Calu3 (cell line): ENCODE measurements around the gene U2AF1L4. TPM values are rescaled to one million over a fixed set of nuclear protein-coding genes. Genes with fewer than 3 reads are reported as not detected.
A peak's percentile ranks its signal among the peaks of the same experiment; 100 is the strongest.

Experiments
- BruUV-seq: library from RNA; stranded (reverse); fragments of 400-500 nt; replicated peaks from 2 replicates; lab custom pipeline; 2021; lab: Mats Ljungman, UMichigan
- CTCF ChIA-PET: fragments of 300-600 bp; sonication (Branson Sonifier 250); formaldehyde crosslinking; loops from one replicate; lab custom pipeline; 2022; ENCODE audit warnings: antibody characterized with exemption; lab: Charles Lee
- DNase-seq: peaks from one replicate; pipeline ENCODE4 v3.0.0; 2022
- H3K27ac Mint-ChIP-seq: one replicate; pipeline ENCODE4 v1.8.0; 2022; ENCODE audit warnings: mixed read lengths; ENCODE audit not compliant: unreplicated experiment
- H3K27me3 Mint-ChIP-seq: one replicate; pipeline ENCODE4 v1.8.0; 2022; ENCODE audit warnings: mixed read lengths; ENCODE audit not compliant: unreplicated experiment
- H3K36me3 Mint-ChIP-seq: one replicate; pipeline ENCODE4 v1.8.0; 2022; ENCODE audit warnings: mild to moderate bottlenecking, moderate library complexity, mixed read lengths; ENCODE audit not compliant: insufficient read depth, unreplicated experiment
- H3K4me1 Mint-ChIP-seq: one replicate; pipeline ENCODE4 v1.8.0; 2022; ENCODE audit warnings: mild to moderate bottlenecking, low read depth, mixed read lengths; ENCODE audit not compliant: unreplicated experiment
- H3K4me3 Mint-ChIP-seq: one replicate; pipeline ENCODE4 v1.8.0; 2022; ENCODE audit warnings: mild to moderate bottlenecking, low read depth, moderate library complexity, mixed read lengths; ENCODE audit not compliant: unreplicated experiment
- H3K9me3 Mint-ChIP-seq: one replicate; pipeline ENCODE4 v1.8.0; 2022; ENCODE audit warnings: low read depth, mixed read lengths; ENCODE audit not compliant: unreplicated experiment
- CTCF ChIP-seq: fragments of 200-600 bp; IDR thresholded peaks from one replicate; pipeline ENCODE4 v1.8.0; 2022; ENCODE audit warnings: antibody characterized with exemption; ENCODE audit not compliant: unreplicated experiment
- intact Hi-C: fragments of 100-400 bp; cut with micrococcal nuclease; formaldehyde crosslinking; loops from one replicate; pipeline ENCODE4 v1.10.0; 2022; ENCODE audit not compliant: unreplicated experiment
- total RNA-seq: library from RNA; stranded (reverse); gene quantifications from 2 replicates; pipeline ENCODE4 v1.2.3, GENCODE V29; 2022

Gene U2AF1L4
- total RNA-seq, 1 experiment from 2014 or later = 16.2 TPM

GRCh38 chr19:35756377-35757230 is 11.4 kb upstream of the U2AF1L4 start, which contains the start of gene HSPB6:
TSS of gene HSPB6 (minus strand) at chr19:35757029. CDS start at chr19:35757008, 21 bp downstream.
- no peak for TF ChIP-seq CTCF
- peak within 1 kb of the TSS; percentile 100 for H3K27ac Mint-ChIP-seq
- intact Hi-C loops = no loop called here
- peak within 1 kb of the TSS; percentile 99 for H3K4me3 Mint-ChIP-seq
- BruUV-seq = no TSS peak
- H3K9me3 Mint-ChIP-seq = no peaks in the 10 kb centered on the region
- CTCF ChIA-PET = no interaction called here
- H3K36me3 Mint-ChIP-seq = peaks cover 65% of the 10 kb centered on the region
- peaks cover 11% of the 10 kb centered on the region for H3K4me1 Mint-ChIP-seq
- H3K27me3 Mint-ChIP-seq = no peaks in the 10 kb centered on the region
- no peak for DNase-seq

GRCh38 chr19:35755550-35756376 is 10.5 kb upstream of the U2AF1L4 start:
- DNase-seq = no peak
- Mint-ChIP-seq H3K4me3 (no peak overlapping the region), H3K9me3 (no peaks in the 10 kb centered on the region), H3K27ac (peak overlapping the region; percentile 5), H3K36me3 (peaks cover 61% of the 10 kb centered on the region), H3K27me3 (no peaks in the 10 kb centered on the region), H3K4me1 (peaks cover 11% of the 10 kb centered on the region)
- CTCF ChIA-PET = no interaction called here
- no peak for TF ChIP-seq CTCF
- no TSS peak for BruUV-seq
- intact Hi-C loops = no loop called here

GRCh38 chr19:35755131-35755549 is 9.9 kb upstream of the U2AF1L4 start:
- H3K27ac Mint-ChIP-seq = no peak overlapping the region
- DNase-seq = no peak
- peaks cover 13% of the 10 kb centered on the region for H3K4me1 Mint-ChIP-seq
- no TSS peak for BruUV-seq
- H3K27me3 Mint-ChIP-seq = no peaks in the 10 kb centered on the region
- H3K9me3 Mint-ChIP-seq = no peaks in the 10 kb centered on the region
- no peak for TF ChIP-seq CTCF
- H3K36me3 Mint-ChIP-seq = peaks cover 60% of the 10 kb centered on the region
- no peak overlapping the region for H3K4me3 Mint-ChIP-seq
- CTCF ChIA-PET = no interaction called here
- intact Hi-C loops = no loop called here

- no TSS peak for BruUV-seq
- Mint-ChIP-seq H3K4me3 (no peak overlapping the region), H3K36me3 (peaks cover 60% of the 10 kb centered on the region), H3K27me3 (no peaks in the 10 kb centered on the region), H3K27ac (no peak overlapping the region), H3K9me3 (no peaks in the 10 kb centered on the region), H3K4me1 (peaks cover 15% of the 10 kb centered on the region)
- DNase-seq = no peak
- CTCF ChIA-PET = interaction anchor here (0.6 kb wide), 1 partner anchor 65 kb away, joined by 7 read pairs; no protein-coding TSS in a partner anchor
- no peak for TF ChIP-seq CTCF
- intact Hi-C loops = no loop called here
These were observed 9.3 kb upstream of the U2AF1L4 start for GRCh38 chr19:35754370-35755130.
